Measurements from ENCODE around the gene SMYD1.

DNA sequence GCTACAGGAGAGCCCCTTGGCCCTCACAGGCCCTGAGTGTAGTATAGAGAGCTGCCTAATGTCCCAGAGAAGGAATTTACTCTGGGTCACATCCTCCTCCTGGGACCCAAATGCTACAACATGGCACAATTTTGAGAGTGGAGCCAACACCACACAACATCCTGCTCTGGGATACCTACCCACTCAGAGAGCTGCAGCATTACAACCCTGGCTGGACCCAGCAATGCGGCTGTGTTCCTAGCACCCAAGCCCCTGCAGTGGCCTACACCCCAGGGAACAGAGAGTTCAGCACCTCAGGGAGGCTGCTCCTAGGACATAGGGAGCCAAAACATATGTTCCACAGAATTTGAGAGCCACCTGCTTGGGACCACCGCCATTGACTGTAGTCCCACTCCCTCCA lies 79.5 kb downstream of the SMYD1 start:
- TF ChIP-seq POLR2A (IDR thresholded peaks at IDR 0.05) = no peak
- TF ChIP-seq, protein P1, sequence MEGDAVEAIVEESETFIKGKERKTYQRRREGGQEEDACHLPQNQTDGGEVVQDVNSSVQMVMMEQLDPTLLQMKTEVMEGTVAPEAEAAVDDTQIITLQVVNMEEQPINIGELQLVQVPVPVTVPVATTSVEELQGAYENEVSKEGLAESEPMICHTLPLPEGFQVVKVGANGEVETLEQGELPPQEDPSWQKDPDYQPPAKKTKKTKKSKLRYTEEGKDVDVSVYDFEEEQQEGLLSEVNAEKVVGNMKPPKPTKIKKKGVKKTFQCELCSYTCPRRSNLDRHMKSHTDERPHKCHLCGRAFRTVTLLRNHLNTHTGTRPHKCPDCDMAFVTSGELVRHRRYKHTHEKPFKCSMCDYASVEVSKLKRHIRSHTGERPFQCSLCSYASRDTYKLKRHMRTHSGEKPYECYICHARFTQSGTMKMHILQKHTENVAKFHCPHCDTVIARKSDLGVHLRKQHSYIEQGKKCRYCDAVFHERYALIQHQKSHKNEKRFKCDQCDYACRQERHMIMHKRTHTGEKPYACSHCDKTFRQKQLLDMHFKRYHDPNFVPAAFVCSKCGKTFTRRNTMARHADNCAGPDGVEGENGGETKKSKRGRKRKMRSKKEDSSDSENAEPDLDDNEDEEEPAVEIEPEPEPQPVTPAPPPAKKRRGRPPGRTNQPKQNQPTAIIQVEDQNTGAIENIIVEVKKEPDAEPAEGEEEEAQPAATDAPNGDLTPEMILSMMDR (IDR thresholded peaks at IDR 0.05) = no peak
